ENCODE results near the gene SYF2. TPM values are rescaled to one million over a fixed set of nuclear protein-coding genes. Genes with fewer than 3 reads are reported as not detected.

Gene SYF2
- total RNA-seq, 1 experiment from 2014 or later, result 35.3 TPM

DNA sequence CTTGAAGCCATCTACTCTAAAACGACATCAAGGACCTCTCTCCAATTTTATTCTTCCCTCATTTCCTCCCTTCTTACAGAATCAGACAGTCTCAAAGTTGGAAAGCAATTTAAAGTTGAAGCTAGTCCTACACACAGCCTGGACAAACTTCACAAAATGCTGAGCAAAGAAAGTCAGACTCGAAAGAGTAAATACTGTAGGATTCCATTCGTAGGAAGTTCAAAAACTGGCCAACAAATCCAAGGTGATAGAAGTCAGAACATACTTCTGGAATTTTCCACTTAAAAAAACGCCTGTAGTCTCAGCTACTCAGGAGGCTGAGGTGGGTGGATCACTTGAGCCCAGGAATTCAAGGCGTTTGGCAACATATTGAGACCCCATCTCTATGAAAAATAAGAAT lies 19.6 kb downstream of the SYF2 start:
- Mint-ChIP-seq H3K36me3 (no peaks in the 10 kb centered on the region), H3K9me3 (no peaks in the 10 kb centered on the region), H3K27me3 (ENCODE audit: low read depth) (no peaks in the 10 kb centered on the region; the same call in 1 of the 2 replicates), H3K4me1 (peaks cover 3% of the 10 kb centered on the region), H3K27ac (no peak overlapping the region), H3K4me3 (no peak overlapping the region)
- DNase-seq (ENCODE audit: low spot score), result no peak
- TF ChIP-seq IRF2 (CRISPR knock-in tag; IDR thresholded peaks at IDR 0.05; ENCODE audit: borderline replicate concordance, low read depth), result no peak
- TF ChIP-seq ZNF416 (CRISPR knock-in tag; IDR thresholded peaks at IDR 0.05), result no peak
- no peak for TF ChIP-seq ZNF121 (CRISPR knock-in tag; IDR thresholded peaks at IDR 0.05)
- TF ChIP-seq ZNF138 (CRISPR knock-in tag; conservative IDR thresholded peaks at IDR 0.05), result no peak
- TF ChIP-seq, protein P1, sequence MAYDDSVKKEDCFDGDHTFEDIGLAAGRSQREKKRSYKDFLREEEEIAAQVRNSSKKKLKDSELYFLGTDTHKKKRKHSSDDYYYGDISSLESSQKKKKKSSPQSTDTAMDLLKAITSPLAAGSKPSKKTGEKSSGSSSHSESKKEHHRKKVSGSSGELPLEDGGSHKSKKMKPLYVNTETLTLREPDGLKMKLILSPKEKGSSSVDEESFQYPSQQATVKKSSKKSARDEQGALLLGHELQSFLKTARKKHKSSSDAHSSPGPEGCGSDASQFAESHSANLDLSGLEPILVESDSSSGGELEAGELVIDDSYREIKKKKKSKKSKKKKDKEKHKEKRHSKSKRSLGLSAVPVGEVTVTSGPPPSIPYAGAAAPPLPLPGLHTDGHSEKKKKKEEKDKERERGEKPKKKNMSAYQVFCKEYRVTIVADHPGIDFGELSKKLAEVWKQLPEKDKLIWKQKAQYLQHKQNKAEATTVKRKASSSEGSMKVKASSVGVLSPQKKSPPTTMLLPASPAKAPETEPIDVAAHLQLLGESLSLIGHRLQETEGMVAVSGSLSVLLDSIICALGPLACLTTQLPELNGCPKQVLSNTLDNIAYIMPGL (CRISPR knock-in tag; IDR thresholded peaks at IDR 0.05), result no peak
- no peak for TF ChIP-seq ZNF317 (CRISPR knock-in tag; IDR thresholded peaks at IDR 0.05; ENCODE audit: borderline replicate concordance, low read depth)
- TF ChIP-seq, protein P2, sequence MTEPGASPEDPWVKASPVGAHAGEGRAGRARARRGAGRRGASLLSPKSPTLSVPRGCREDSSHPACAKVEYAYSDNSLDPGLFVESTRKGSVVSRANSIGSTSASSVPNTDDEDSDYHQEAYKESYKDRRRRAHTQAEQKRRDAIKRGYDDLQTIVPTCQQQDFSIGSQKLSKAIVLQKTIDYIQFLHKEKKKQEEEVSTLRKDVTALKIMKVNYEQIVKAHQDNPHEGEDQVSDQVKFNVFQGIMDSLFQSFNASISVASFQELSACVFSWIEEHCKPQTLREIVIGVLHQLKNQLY (CRISPR knock-in tag; IDR thresholded peaks at IDR 0.05), result no peak
- TF ChIP-seq HMGA2 (CRISPR knock-in tag; IDR thresholded peaks at IDR 0.05), result no peak
- no peak for TF ChIP-seq RELA (CRISPR knock-in tag; IDR thresholded peaks at IDR 0.05; ENCODE audit: borderline replicate concordance)
- TF ChIP-seq ATF1 (CRISPR knock-in tag; IDR thresholded peaks at IDR 0.05), result no peak
- TF ChIP-seq JAZF1 (CRISPR knock-in tag; IDR thresholded peaks at IDR 0.05), result no peak
- TF ChIP-seq ZBTB21 (CRISPR knock-in tag; IDR thresholded peaks at IDR 0.05; ENCODE audit: borderline replicate concordance), result no peak
- TF ChIP-seq, protein P3, sequence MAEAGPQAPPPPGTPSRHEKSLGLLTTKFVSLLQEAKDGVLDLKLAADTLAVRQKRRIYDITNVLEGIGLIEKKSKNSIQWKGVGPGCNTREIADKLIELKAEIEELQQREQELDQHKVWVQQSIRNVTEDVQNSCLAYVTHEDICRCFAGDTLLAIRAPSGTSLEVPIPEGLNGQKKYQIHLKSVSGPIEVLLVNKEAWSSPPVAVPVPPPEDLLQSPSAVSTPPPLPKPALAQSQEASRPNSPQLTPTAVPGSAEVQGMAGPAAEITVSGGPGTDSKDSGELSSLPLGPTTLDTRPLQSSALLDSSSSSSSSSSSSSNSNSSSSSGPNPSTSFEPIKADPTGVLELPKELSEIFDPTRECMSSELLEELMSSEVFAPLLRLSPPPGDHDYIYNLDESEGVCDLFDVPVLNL (CRISPR knock-in tag; IDR thresholded peaks at IDR 0.05; ENCODE audit: borderline replicate concordance, low read depth), result no peak
- TF ChIP-seq SMAD3 (CRISPR knock-in tag; IDR thresholded peaks at IDR 0.05; ENCODE audit: borderline replicate concordance), result no peak
- no peak for TF ChIP-seq FOXK1 (CRISPR knock-in tag; IDR thresholded peaks at IDR 0.05)
- TF ChIP-seq ETV6 (CRISPR knock-in tag; IDR thresholded peaks at IDR 0.05), result no peak
- no peak for TF ChIP-seq ZNF219 (CRISPR knock-in tag; IDR thresholded peaks at IDR 0.05; ENCODE audit: borderline replicate concordance)
- no peak for ATAC-seq
- POLR2A ChIA-PET, result interaction anchor here (0.8 kb wide), 1 partner anchor 284 kb away, joined by 3 read pairs; no protein-coding TSS in a partner anchor
- CTCF ChIA-PET, result no interaction called here

DNA sequence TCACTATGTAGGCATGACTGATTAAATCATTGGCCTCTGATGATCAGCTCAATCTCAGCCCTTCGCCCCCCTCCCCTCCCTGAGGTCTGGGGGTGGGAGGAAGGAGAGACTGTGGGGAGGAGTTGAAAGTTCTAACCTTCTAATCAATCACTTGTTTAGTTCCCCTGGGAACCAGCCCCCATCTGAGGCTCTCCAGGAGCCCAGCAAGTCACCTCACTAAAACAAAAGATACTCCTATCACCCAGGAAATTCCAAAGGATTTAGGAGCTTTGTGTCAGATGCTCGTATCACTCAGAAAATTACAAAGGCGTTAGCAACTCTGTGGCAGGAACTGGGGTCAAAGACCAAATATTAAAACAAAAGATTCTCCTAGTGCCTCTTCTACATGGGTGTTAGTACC lies 21.6 kb downstream of the SYF2 start:
- ATAC-seq, result no peak
- Mint-ChIP-seq H3K4me1 (peaks cover 3% of the 10 kb centered on the region), H3K9me3 (no peaks in the 10 kb centered on the region), H3K36me3 (no peaks in the 10 kb centered on the region), H3K27me3 (ENCODE audit: low read depth) (no peaks in the 10 kb centered on the region; the same call in 1 of the 2 replicates), H3K27ac (no peak overlapping the region), H3K4me3 (no peak overlapping the region)
- DNase-seq (ENCODE audit: low spot score), result no peak
- ChIA-PET CTCF (no interaction called here), POLR2A (no interaction called here)
- TF ChIP-seq, protein P4, sequence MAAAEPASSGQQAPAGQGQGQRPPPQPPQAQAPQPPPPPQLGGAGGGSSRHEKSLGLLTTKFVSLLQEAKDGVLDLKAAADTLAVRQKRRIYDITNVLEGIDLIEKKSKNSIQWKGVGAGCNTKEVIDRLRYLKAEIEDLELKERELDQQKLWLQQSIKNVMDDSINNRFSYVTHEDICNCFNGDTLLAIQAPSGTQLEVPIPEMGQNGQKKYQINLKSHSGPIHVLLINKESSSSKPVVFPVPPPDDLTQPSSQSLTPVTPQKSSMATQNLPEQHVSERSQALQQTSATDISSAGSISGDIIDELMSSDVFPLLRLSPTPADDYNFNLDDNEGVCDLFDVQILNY (CRISPR knock-in tag; IDR thresholded peaks at IDR 0.05), result no peak
- TF ChIP-seq ZNF423 (CRISPR knock-in tag; IDR thresholded peaks at IDR 0.05), result peak; percentile 86

DNA sequence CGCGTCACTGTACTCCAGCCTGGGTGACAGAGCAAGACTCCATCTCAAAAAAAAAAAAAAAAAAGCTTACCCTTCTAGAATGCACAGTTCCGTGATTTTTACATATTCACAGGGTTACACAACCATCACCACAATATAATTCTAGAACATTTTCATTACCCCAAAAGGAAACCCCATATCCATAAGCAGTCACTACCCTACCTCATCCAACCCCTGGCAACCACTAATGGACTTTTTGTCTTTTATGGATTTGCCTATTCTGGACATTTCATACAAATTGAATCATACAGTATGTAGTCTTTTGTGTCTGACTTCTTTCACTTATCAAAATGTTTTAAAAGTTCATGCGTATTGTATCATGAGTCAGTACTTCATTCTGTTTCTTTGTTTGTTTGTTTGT lies 22.8 kb downstream of the SYF2 start:
- CTCF ChIA-PET, result no interaction called here
- POLR2A ChIA-PET, result no interaction called here
- no peak for ATAC-seq
- no peaks in the 10 kb centered on the region for H3K36me3 Mint-ChIP-seq
- no peaks in the 10 kb centered on the region; the same call in 1 of the 2 replicates for H3K27me3 Mint-ChIP-seq (ENCODE audit: low read depth)
- no peaks in the 10 kb centered on the region for H3K9me3 Mint-ChIP-seq
- no peak overlapping the region for H3K27ac Mint-ChIP-seq
- H3K4me1 Mint-ChIP-seq, result peaks cover 3% of the 10 kb centered on the region
- TF ChIP-seq, protein P5, sequence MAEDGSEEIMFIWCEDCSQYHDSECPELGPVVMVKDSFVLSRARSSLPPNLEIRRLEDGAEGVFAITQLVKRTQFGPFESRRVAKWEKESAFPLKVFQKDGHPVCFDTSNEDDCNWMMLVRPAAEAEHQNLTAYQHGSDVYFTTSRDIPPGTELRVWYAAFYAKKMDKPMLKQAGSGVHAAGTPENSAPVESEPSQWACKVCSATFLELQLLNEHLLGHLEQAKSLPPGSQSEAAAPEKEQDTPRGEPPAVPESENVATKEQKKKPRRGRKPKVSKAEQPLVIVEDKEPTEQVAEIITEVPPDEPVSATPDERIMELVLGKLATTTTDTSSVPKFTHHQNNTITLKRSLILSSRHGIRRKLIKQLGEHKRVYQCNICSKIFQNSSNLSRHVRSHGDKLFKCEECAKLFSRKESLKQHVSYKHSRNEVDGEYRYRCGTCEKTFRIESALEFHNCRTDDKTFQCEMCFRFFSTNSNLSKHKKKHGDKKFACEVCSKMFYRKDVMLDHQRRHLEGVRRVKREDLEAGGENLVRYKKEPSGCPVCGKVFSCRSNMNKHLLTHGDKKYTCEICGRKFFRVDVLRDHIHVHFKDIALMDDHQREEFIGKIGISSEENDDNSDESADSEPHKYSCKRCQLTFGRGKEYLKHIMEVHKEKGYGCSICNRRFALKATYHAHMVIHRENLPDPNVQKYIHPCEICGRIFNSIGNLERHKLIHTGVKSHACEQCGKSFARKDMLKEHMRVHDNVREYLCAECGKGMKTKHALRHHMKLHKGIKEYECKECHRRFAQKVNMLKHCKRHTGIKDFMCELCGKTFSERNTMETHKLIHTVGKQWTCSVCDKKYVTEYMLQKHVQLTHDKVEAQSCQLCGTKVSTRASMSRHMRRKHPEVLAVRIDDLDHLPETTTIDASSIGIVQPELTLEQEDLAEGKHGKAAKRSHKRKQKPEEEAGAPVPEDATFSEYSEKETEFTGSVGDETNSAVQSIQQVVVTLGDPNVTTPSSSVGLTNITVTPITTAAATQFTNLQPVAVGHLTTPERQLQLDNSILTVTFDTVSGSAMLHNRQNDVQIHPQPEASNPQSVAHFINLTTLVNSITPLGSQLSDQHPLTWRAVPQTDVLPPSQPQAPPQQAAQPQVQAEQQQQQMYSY (CRISPR knock-in tag; IDR thresholded peaks at IDR 0.05), result no peak
- TF ChIP-seq NR2C2 (CRISPR knock-in tag; IDR thresholded peaks at IDR 0.05), result no peak
- TF ChIP-seq FOXK1 (CRISPR knock-in tag; IDR thresholded peaks at IDR 0.05), result no peak
- TF ChIP-seq, protein P6, sequence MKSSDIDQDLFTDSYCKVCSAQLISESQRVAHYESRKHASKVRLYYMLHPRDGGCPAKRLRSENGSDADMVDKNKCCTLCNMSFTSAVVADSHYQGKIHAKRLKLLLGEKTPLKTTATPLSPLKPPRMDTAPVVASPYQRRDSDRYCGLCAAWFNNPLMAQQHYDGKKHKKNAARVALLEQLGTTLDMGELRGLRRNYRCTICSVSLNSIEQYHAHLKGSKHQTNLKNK (CRISPR knock-in tag; IDR thresholded peaks at IDR 0.05), result no peak
- TF ChIP-seq, protein P7, sequence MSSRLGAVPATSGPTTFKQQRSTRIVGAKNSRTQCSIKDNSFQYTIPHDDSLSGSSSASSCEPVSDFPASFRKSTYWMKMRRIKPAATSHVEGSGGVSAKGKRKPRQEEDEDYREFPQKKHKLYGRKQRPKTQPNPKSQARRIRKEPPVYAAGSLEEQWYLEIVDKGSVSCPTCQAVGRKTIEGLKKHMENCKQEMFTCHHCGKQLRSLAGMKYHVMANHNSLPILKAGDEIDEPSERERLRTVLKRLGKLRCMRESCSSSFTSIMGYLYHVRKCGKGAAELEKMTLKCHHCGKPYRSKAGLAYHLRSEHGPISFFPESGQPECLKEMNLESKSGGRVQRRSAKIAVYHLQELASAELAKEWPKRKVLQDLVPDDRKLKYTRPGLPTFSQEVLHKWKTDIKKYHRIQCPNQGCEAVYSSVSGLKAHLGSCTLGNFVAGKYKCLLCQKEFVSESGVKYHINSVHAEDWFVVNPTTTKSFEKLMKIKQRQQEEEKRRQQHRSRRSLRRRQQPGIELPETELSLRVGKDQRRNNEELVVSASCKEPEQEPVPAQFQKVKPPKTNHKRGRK (CRISPR knock-in tag; IDR thresholded peaks at IDR 0.05; ENCODE audit: borderline replicate concordance), result no peak
- no peak for TF ChIP-seq ZBTB21 (CRISPR knock-in tag; IDR thresholded peaks at IDR 0.05; ENCODE audit: borderline replicate concordance)
- no peak overlapping the region for H3K4me3 Mint-ChIP-seq
- DNase-seq (ENCODE audit: low spot score), result no peak

Data from WTC11 (cell line).